NCI-H774 (cell line): ENCODE data around the gene DCLRE1B.

Experiments used
- DNase-seq: peaks from one replicate; lab custom pipeline; 2025; lab: John Stamatoyannopoulos, UW

DCLRE1B gene

DNA sequence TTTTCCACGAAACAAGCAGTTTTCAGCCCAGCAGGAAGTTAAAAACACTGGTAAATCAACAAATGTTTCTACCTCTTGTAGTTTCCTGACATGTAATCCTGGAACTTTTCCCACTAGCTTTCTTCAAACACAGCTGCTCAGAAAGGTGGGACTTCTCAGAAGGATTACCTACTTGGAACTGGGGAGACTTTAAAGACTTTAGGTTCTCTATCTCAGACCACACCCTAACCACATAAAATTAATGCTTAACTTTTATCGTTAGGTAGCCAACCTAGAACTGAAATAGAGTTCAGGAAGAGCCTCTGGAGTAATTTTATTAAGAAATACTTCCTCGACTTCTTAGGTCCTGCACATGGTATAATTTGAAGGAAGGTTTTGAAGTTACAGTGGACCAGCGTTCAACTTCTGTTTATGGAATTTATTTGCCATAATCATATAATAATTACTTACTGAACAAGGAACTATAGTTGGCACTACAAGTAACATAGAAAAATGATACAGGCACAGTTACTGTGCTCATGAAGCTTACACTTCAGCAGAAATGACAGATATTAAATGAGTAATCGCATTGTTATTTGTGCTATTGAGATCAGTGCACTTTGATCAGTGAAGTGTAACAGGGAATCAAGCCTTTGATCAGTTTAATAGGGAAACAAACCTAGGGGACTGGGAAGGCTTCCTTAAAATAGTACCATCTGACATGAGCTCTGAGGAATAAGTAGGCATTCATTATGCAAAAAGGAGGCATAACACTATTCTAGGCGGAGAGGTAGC, 17.5 kb upstream of the DCLRE1B start, which contains the start of gene BCL2L15:
Gene BCL2L15, minus strand, starts transcription at position 180 of the 774 bp plus-strand sequence. CDS start 206 bp downstream, outside the sequence.
- DNase-seq = no peak

GRCh38 chr1:113890816-113891215, 14.3 kb upstream of the DCLRE1B start:
- no peak for DNase-seq

- DNase-seq = no peak
These were observed 13.4 kb upstream of the DCLRE1B start for GRCh38 chr1:113891631-113892220.

DNA sequence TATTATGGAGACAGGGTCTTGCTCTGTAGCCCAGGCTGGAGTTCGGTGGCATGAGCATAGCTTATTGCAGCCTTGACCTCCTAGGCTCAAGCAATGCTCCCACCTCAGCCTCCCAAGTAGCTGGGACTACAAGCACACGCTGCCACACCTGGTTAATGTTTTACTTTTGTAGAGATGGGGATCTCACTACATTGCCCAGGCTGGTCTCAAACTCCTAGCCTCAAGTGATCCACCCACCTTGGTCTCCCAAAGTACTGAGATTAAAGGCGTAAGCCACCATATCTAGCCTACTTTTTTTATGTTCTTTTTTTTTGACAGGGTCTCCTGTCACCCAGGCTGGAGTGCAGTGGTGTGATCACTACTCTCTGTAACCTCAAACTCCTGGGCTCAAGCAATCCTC, 11.9 kb upstream of the DCLRE1B start:
- no peak for DNase-seq

DNA sequence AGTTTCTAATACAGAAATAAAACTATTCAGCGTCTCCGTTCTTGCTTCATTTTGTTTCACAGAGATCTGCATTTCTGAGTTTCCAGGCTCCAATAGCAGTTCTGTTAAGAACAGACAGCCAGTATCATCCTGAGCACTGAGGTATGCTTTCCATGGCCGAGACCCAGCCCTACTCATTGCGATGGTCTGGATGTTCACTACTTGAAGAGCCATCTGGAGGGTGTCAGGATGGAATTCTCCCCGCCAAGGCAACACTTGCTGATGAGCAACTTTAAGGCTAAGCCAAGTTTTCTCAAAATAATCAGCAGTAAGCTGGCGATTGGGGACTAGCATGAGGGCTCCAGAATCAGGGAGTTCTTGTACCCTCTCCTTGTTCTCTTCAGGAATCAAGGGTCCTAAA, 10.0 kb upstream of the DCLRE1B start:
- DNase-seq = no peak

DNA sequence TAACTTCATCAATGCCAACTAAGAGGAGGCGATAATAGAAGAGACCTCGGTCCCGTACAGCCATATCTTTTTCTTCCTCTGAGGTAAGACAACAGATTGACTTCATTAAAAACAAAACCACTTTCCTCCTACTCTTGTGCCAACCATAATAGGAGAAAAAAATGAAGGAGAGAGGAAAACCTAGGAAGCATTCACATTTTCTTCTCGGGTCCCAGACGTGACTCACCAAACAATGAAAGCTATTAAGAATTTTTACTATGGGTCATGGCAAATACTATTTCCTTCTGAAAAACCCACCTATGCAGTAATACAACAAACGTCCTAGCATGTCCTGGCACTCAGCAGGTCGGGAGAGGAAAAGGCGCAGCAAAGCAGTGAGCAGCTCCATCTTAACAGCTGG, 9.2 kb upstream of the DCLRE1B start:
- no peak for DNase-seq

DNA sequence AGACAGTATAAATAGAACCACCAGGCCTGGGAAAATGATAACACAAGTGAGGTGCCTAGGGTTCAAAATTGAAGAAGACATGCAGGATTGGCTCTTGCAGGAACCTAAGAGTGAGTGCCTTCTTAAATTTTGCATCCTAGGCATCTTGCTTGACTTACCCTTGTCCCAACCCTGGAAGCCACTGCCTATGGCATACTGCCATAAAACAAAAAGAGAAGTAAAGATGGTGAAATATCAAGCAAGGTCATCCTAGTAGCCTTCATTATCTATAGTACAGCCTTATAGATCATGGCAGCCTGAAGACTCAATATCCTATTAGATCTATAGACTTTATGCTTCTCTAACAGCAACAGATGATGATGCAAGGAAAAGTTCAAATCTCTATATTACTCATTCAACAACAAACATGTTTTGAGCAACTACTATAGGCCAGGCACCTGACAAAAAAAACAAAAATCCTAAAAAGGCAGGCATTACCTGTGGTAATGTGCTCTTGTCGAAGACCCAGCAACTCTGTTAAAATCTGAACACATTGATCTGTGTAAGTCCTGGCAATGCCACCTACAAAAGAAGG, 6.8 kb upstream of the DCLRE1B start:
- no peak for DNase-seq

DNA sequence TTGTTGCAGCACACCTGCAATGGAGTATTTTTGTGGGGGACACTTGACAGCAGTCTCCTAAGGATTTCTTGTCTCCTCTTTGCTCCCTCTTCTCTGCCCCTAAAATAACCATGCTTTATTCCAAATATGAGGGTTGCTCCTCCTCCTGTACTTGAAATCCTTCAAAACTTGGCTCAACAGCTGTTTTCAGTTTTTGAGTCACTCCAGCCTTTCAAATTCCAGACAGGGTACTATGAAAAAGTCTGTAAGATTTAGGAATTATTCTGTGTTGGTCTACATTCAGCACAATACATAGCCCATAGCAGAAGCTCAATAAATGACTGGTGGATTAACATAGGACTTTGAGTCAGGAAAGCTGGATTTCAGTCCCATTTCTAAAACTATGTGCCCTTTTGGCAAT, 6.0 kb upstream of the DCLRE1B start:
- DNase-seq = no peak

- DNase-seq = no peak
These were observed 3.9 kb upstream of the DCLRE1B start for GRCh38 chr1:113901191-113901590.

GRCh38 chr1:113903501-113904292, 1.4 kb upstream of the DCLRE1B start:
- no peak for DNase-seq

- DNase-seq = peak; percentile 42
These were observed 843 bp upstream of the DCLRE1B start for GRCh38 chr1:113904293-113904673.

GRCh38 chr1:113905435-113905861, 322 bp downstream of the DCLRE1B start:
- DNase-seq = no peak

DNA sequence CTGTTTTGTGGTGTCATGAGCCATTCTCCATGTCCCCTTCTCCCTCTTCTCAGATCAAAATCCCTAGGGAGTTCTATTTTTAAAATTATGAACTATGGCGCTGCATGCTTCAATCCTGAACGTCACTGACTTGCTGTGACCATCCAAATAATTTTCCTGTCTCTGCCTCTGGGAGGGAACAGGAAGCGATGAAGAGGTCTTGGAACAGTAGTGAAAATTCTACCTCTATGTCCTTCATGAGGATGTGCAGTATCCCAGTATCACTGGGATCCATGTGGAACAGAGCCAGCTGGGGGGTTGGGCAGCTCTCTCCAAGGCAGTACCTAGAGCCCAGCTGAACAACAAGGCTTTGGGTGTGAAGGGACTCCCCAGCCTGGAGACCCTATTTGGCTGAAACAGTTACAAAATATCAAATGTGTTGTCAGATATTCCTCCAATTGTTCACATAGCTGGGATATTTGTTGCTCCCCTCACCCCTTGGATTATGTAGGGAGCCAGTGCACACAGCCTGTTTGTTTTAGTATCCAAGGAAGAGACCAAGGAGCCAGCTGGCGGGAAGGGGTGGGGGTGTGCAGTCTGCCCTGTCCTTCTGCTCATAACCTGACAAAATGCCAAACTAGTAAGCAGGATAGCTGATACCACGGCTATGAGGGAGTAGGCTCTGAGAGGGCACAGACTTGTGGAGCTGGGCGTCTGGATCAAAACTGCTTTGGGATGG, 7.6 kb downstream of the DCLRE1B start:
- no peak for DNase-seq

DNA sequence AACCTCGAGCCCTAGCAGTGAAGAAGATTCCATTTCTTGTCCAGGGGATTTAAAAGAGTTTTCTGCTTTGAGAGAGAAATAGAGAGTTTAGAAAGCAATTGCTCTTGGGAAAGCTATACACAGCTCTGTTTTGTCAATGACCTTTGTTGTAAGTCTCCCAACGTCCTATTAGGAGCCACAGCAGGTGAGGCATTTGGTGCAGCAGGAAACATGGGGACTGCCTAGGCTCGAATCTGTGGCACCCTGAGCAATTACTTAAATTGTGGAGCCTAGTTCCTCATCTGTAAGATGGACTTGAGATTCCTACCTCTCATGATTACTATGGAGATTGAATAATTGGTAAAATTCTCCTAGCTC, 8.2 kb downstream of the DCLRE1B start:
- no peak for DNase-seq

GRCh38 chr1:113913887-113914664, 8.9 kb downstream of the DCLRE1B start:
- DNase-seq = no peak

DNA sequence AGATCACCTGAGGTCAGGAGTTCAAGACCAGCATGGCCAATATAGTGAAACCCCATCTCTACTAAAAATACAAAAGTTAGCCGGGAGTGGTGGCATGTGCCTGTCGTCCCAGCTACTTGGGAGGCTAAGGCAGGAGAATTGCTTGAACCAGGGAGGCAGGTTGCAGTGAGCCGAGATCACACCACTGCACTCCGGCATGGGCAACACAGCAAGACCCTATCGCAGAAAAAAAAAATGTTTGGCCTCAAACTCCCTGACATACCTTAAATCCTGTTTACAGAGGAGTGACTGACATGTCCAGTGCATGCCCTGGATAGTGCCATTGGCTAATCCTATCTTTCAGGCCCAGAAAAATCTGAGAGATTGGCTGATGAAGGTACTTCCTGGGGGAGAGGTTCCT, 11.8 kb downstream of the DCLRE1B start:
- DNase-seq = no peak

GRCh38 chr1:113917400-113918082, 12.4 kb downstream of the DCLRE1B start:
- DNase-seq = no peak

DNA sequence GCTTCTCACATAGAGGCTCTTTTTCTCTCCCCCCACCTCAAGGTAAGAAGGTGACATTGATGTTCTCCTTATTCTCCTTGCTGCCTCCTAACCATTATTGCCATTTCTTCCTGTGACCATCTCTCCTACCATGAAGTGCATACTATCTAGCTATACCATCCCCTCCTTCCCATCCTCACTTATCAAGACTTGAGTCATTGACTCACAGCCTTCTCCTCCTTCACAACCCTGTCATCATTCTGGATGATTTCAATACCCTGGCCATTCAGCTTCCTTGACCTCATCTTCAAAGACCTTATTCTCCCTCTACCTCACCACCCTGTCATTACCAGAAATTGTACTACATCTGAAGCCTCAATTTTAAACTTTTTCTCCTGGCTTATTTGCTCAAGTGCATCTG, 13.1 kb downstream of the DCLRE1B start:
- DNase-seq = no peak

DNA sequence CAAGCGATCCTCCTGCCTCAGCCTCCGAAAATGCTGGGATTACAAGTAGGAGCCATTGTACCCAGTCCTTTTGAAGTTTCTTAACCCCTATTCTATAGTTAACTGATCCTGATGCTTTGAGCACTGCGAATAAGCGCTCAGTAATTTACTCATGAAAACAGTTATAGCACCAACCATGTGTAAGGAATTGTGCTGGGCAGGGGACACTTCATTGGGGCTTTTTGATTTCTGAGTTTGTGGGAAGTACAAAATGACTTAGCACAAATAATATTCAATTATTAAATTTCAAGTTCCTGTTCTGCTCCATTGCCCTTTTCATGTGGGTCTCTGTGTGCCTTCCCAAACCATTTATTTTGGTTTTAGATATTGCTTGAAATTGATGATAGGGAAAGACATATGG, 17.8 kb downstream of the DCLRE1B start:
- no peak for DNase-seq

DNA sequence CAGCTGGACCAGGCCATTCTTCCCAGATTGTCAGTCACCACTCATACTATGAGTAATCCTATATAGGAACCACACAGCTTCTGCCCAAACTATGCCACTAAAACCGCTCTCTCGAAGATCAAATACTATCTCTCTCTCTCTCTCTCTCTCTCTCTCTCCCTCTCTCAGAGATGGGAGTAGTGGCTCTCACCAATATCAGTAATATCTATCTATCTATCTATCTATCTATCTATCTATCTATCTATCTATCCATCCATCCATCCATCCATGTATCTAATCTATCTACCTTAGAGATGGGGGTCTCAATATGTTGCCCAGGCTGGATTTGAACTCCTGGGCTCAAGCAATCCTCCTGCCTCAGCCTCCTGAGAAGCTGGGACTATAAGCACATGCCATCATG, 19.3 kb downstream of the DCLRE1B start:
- no peak for DNase-seq
